HG03159 (cell line): ENCODE measurements around the gene PCNX3.
"Not testable (repeated sequence)": the region's sequence is repeated elsewhere in the genome, so short reads cannot be mapped to it uniquely, and the experiment has no call there.

ENCODE experiments used
- ATAC-seq: cut with Tn5 transposase; IDR thresholded peaks from one replicate; pipeline ENCODE4 v1.9.1; 2021; ENCODE audit warnings: mild to moderate bottlenecking, moderate library complexity; ENCODE audit not compliant: unreplicated experiment

Gene PCNX3

DNA sequence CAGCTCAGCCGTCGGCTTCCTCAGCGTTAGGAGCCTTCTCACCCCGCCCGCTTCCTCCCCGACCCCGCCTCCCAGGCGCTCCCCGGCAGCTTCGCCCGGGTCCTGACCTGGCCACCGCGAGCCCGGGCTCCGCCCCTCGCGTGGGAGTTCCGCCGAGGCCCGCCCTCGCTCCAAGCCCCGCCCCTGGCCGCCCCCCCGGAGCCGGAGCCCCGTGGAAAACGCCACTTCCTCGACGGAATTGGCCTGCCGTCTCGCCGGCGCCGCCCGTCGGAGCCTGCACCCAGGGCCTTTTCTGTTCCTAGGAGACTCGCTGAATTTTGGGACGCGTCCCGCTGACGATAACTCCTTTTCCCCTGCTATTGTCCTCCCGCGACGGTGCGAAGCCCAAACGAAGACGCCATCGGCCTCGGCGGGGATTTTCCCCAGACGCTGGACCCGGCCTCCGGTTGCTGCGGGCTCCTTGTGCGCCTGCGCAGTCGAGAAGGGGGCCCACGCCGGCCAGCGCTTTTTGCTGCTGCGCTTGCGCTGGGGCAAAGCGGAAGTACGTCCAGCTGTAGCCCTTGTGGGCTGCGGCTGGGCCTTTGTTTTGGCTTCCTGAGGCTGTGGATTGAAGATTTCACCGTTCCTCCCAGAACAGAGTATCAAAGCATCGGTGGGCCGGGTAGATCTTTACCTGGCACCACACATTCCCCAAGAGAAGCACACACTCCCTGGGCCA is 37.1 kb downstream of the PCNX3 start:
- ATAC-seq, result peak; percentile 68

DNA sequence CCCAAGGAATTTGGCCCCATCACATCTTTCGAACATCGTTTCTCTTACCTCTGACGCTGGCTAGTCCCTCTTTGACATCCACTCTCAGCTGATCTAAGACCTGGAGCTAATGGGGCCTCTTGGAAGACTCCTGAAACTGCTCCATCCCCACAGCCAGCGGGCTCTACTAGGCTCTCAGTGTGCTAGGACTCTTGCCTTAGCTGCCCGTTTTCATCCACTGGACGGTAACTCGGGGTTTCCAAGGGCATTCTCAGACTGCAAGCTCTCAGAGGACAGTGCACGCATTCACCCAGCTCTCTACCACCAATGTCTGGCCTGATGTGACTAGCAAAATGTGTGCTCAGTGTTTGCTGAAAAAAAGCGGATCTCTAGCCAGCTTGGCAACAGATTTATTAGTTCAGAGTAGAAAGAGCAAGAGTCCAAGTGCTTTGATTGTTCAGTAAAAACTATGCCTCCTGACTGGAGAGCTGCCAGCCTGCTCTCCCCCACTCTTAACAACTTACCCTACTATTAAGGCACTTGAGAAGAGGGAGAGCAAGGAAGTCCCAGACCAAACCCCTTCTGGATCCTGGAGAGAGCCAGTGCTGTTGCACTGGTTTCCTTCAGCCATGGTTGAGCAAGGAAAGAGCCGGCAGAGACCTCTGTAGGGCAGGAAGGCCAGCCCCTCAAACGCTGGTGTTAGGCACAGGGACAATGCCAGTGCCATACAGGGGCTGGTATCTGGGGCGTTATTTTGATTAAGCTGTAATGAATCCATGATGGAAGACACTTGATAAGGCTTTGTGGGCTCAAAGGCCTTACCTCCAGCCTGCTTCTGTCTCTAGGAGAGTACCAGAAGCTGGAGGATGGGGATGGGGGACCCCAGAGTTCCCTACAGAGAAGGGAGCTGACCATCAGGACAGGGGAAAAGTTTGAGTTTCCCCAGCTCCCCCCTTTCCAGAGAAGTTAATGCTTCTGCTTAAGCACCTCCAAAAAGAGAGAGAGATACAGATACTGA is 38.0 kb downstream of the PCNX3 start:
- ATAC-seq, result peak; percentile 4

DNA sequence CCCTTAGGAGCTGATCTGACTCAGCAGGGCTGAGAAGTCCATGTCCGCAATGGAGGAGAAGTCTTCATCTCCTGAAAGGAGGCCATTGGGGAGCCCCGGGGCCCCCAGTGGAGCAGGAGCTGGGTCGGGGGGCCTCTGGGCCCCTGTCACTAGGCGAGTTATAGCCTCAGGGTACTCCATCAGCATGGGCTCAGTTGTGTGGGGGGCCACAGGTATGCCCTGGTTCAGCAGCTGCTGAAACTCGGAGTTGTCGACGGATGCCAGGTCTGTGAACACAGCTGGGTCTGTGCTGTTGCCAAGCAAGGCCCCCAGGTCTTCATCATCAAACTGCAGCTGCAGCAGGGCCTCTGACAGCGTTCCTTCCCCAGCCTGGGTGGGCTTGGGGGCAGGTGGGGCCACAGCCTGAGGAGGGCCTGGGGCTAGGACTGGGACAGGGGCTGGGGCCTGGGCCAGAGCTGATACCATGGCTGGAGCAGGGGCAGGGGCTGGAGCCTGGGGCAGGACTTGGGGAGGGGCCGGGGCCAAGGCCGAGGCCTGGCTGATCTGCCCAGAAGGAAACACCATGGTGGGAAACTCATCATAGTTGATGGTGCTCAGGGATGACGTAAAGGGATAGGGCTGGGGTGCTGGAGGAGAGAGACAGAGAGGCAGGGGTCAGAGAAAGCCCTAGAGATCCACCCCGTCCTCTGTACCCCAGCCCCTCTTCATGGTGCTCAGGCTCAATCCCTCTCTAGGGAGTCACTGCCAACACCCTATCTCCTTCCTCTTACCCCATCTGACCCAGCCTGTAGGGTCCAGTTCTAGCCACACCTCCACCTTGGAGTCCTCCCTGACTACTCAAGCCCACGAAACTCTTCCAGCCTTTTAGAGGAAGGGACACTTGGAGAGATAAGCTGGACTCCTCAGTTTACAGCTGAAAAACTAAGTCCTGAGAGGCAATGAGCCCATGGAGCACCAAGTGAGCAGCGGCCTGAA is 39.1 kb downstream of the PCNX3 start:
- ATAC-seq, result no peak

DNA sequence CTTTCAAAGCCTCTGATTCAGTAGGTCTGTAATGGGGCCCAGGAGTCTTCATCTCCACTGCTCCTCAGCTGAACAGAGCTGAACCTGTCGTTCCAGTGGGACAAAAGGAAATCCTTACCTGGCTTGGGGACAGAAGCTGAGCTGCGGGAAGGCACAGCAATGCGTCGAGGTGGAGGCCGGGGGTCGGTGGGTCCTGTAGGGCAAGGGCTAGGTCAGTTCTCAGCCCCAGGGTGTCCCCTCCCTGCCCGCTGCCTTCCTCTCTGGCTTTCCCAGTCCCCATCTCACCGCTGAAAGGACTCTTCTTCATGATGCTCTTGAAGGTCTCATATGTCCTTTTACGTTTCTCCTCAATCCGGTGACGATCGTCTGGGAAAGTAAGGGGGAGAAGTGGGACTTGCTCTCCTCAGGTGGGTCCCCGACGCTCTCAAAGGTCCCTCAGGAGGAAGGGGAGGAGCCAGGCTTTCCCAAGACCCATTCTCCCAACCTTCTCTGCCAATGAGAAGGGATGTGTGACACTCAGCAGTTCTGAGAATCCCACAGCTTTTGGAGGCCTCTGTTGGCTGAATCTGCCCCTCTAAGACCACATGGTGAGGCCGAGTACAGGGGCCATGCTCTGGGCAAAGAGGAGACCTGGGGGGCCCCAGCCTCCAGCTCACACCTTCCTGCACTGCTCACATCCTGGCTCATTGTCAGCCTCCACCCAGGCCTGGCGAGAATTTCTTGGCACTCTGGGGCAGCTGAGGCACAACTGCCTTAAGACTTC is 40.2 kb downstream of the PCNX3 start:
- ATAC-seq, result no peak

DNA sequence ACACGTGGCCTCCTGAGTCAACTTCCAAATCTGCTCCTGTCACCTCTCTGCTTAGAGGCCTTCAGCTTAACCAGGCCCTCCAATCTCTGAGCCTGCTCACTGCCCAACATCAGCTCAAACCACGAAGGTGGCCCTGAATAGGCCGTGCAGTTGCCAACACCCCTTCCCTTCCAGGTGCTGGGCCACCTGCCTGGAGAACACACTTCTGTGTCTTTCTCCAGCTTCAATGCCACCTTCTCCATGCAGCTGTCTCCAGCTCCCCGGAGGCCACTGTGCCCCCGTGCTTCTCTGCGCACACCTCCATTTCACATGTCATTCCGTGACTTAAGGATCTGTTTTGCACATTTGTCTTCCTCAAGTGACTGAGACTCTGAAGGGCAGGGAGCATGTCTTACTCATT is 41.9 kb downstream of the PCNX3 start:
- no peak for ATAC-seq

DNA sequence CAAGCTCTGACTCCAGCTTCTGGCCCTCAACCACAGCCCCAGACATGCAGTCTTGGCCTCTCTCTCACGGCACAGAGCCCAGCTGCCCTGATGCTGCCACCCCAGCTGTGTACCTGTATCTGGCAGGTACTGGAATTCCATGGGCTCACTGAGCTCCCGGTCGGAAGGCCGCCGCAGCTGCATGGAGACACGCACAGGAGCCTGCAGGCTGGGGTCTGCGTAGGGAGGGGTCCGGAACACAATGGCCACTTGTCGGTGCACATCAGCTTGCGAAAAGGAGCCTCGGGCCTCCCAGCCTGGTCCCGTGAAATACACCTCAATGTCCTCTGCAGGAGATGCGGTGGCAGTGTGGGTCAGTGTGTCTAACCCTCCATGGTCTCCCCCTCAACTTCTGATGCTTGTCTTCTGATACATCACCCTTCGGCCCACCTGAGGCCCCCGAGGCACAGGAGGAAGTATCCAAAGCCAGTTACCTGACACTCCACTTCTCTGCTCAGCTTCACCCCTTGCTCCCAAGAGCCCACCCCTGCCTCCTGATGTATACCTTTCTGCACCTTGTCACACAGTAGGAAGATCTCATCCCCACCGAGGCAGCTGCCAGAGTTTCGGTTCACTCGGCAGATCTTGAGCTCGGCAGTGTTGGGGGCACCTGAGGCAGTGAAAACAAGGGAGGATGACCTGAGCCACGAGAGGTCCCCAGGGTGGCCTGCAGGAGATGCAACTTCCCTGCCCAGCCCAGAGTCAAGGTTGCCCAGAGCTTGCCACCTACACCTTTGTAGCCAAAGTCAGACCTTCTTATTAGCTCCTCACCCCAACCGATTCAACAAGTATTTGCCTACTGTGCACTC is 42.8 kb downstream of the PCNX3 start:
- no peak for ATAC-seq

DNA sequence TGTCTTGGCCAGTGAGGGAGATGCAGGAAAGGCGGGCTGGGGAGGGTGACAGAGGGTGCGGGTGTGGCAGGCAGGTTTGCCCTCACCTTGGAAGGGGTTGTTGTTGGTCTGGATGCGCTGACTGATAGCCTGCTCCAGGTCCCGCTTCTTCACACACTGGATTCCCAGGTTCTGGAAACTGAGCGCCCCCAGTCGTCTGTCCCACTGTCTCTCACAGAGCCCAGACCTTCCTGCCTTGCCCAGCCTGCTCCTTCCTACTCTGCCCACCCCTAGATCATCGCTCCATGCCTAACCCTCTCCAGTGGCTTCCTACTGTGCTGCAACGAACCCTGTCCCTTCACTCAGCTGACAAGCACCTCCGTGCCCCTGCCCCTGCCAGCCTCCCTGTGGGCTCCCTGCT is 44.5 kb downstream of the PCNX3 start:
- ATAC-seq, result no peak

DNA sequence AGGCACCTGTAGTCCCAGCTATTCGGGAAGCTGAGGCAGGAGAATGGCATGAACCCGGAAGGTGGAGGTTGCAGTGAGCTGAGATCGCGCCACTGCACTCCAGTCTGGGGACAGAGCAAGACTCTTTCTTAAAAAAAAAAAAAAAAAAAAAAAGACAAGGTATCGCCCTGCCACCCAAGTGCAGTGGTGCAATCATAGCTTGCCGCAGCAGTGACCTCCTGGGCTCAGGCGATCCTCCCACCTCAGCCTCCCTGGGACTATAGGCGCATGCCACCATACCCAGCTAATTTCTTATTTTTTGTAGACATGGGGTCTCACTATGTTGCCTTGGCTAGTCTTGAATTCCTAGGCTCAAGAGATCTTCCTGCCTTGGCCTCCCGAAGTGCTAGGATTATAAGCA is 45.3 kb downstream of the PCNX3 start:
- ATAC-seq, result not testable (repeated sequence)

DNA sequence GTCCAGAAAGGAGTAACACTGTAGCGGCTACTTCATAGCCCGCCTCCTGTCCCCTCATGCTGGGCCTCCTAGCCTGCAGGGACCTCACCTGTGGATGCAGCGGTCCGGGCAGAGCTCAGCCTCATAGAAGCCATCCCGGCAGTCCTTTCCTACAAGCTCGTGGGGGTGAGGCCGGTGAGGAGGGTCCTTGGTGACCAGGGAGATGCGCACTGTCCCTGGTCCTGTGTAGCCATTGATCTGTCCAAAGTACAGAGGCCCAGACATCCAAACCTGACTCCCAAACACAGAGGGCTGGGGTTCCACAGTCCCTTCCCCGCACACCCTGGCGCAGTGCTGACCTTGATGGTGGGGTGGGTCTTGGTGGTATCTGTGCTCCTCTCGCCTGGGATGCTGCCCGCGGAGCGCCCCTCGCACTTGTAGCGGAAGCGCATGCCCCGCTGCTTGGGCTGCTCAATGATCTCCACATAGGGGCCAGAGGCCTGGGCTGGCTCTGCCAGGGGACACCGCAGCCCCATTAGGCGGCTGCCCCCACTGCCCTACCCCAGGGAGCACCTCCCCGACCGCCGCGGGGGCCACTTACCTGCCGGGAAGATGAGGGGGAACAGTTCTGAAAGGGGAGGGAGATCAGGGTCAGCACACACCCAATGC is 46.1 kb downstream of the PCNX3 start:
- no peak for ATAC-seq

DNA sequence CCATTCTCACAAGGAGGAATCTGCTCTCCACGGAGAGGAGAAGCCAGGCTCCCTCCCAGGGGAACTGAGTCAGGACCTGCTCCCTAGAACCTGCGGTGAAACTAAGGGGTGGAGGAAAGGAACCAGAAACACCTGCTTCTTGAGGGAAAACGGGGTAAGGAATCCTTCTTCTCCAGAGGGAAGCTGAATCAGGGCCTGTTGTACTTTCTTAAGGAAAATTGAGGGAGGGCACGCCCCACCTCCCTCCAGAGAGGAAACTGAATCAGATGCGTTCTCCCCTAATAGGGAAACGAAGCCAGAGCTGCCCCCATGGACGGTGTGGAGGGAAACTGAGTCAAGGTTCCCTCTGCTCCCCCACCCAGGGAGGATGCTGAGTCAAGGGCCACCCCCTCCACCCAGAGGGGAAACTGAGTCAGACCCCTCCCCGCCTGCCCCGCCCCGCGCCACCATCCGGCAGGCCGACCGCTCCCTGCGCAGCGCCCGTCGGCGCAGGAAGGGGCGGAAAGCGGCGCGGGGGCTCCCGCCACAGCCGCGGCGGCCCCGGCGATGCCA is 46.7 kb downstream of the PCNX3 start:
- peak; percentile 3 for ATAC-seq

DNA sequence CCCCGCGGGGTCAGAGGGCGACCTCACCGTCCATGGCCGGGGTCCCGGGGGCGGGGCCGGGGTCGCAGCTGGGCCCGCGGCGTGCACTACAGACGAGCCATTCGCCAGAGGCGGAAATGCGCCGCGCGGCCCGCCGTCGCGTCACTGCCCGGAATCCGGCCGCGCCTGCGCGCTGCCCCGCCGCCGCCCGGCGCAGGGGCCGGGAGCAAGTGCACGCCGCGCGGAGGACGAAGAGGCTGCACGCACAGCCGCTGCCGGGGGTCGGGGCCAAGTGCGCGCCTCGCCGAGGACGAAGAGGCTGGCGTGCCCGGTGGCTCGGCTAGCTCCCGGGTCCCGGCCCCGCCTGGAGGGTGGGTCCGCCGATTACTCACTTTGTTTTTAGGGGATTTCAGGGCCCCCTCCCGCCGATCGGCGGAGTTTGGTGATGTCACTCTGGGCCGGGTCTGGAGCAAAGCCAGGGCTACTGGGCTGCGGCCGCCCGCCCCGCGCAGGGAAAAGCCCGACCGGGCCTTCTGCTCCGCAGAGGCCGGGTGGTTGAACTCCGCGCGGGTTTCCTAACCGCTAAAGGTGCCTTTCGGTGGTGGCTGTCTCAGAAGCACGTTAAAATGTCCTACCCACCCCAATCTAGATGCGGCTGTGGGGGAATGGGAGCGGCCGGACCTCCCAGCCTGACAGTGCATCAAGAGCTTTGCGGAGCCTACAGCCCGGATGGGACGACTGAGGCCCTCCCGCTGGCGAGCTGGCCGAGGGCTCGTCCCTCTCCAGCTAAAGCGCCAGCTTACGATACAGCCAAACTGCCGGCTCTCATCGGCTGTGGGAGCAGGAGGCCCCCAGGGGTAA is 47.4 kb downstream of the PCNX3 start, which contains the start of gene RELA:
Gene RELA (minus strand): TSS at position 118 of the 840 bp plus-strand sequence. CDS start 84 bp downstream, at position 34.
- ATAC-seq, result peak; percentile 75

DNA sequence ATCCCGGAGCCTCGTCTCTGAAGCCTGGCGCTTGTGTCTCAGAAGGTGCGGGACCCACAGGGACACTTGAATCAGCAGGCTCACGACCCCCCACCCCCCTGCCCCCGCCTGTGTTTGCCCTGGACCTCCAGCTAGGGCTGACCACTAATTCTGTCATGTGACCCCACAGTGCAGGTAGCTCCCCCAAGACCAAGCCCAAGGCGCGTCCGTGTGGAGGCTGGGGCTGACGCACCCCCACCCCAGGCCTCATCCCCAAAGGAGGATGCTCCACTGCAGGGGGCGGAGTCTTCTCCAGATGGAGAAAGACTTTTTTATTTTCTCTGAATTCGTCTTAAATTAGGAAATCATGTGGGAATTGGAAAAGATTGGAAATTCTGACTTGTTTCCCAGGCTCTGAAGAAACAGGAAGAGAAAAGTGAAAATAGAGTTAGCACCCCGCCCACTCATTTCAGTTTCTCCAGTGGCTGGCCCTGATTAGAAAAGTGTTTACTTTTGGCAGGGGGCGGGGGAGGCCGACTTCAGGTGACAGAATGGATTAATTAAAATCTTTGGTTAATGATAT is 48.1 kb downstream of the PCNX3 start:
- no peak for ATAC-seq

DNA sequence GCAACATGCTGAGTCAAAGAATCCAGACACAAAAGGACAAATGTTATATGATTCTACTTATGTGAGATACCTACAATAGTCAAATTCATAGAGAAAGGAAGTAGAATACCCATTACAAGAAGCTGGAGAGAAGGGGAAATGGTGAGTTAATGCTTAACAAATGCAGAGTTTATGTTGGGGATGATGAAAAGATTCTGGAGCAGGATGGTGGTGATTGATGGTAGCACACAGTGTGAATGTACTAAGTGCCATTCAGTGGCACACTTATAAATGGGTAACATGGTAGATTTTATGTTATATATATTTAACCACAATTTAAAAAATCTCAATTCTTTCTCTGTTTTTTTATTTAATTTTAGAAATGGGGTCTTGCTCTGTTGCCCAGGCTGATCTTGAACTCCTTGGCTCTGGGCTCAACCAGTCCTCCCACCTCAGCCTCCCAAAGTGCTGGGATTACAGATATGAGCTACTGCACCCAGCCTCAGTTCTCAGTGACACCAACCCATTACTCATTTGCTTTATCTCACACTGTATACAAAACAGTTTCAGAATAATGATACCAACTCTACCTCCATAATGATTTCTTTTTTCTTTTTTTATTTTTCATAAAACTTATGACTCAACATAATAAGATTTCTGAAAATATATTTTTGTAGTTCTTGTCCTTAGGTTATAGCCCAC is 56.7 kb downstream of the PCNX3 start:
- ATAC-seq, result no peak

DNA sequence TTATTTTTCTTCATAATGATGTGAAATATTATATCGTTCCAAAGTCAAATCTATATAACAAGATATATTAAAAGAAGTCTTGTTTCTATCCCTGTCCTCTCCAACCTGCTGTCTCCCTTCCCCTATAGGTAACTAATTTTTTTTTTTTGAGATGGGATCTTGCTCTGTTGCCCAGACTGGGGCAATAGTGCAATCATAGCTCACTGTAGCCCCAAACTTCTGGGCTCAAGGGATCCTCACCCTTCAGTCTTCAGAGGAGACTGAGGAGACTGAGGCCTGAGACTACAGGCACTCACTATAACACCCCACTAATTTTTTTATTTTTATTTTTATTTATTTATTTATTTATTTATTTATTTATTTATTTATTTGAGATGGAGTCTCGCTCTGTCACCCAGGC is 57.4 kb downstream of the PCNX3 start:
- ATAC-seq, result no peak

DNA sequence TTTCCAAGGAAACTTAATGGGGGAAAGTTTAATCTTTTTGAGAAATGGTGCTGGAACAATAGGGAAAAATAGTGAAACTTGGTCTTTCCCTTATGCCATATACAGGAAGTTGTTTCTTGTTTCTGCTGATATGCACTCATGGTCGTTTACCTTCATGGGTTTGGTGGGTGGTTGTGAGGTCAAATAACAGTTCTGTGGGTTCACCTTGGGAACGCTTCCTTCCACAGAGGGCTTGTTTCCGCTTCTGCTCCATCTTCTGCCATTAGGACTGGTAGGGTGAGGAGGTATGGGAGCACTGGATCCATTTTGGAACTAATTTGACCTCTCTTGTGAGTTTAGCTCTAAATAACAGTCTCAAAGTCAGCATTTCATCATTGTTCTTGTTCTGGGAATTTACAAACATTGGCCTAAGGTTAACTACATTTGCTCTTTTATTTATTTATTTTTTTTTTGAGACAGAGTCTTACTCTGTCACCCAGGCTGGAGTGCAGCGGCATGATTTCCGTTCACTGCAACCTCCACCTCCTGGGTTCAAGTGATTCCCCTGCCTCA is 64.7 kb downstream of the PCNX3 start:
- ATAC-seq, result no peak

DNA sequence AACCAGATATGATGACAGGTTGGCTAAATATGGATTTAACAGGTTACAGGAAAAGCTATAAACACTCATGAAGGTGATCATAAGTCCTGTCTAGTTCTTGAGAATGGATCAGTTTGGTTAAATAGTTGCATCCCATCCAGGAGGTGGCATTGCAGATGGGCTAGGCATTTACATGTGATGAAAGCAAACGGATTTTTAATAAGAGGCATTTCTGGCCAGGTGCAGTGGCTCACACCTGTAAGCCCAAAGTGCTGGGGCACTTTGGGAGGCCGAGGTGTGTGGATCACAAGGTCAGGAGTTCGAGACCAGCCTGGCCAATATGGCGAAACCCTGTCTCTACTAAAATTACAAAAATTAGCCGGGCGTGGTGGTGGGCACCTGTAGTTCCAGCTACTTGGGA is 67.9 kb downstream of the PCNX3 start:
- not testable (repeated sequence) for ATAC-seq
